HG03103 (cell line): ENCODE data around the gene CA5A.
A peak's percentile ranks its signal among the peaks of the same experiment; 100 is the strongest.

Experiments
- ATAC-seq: cut with Tn5 transposase; IDR thresholded peaks from one replicate; pipeline ENCODE4 v1.9.1; 2021; ENCODE audit warnings: low read depth; ENCODE audit not compliant: unreplicated experiment

The CA5A gene

GRCh38 chr16:87854907-87855683, 81.2 kb downstream of the CA5A start:
- no peak for ATAC-seq

GRCh38 chr16:87854053-87854906, 82.0 kb downstream of the CA5A start:
- ATAC-seq: no peak

- ATAC-seq: peak; percentile 46
These were observed 82.8 kb downstream of the CA5A start for GRCh38 chr16:87853411-87854052.

- ATAC-seq: no peak
These were observed 84.7 kb downstream of the CA5A start for GRCh38 chr16:87851601-87852000.

GRCh38 chr16:87851141-87851587, 85.2 kb downstream of the CA5A start:
- no peak for ATAC-seq

GRCh38 chr16:87850009-87851006, 86.0 kb downstream of the CA5A start:
- ATAC-seq: no peak

GRCh38 chr16:87849419-87850008, 86.8 kb downstream of the CA5A start:
- no peak for ATAC-seq

GRCh38 chr16:87848676-87849345, 87.5 kb downstream of the CA5A start:
- ATAC-seq: no peak

GRCh38 chr16:87847785-87848675, 88.3 kb downstream of the CA5A start:
- ATAC-seq: no peak

GRCh38 chr16:87847467-87847784, 88.9 kb downstream of the CA5A start:
- no peak for ATAC-seq

- ATAC-seq: no peak
These were observed 89.4 kb downstream of the CA5A start for GRCh38 chr16:87846705-87847466.

GRCh38 chr16:87845807-87846619, 90.3 kb downstream of the CA5A start:
- ATAC-seq: no peak

GRCh38 chr16:87845213-87845612, 91.1 kb downstream of the CA5A start:
- no peak for ATAC-seq

GRCh38 chr16:87844809-87845208, 91.5 kb downstream of the CA5A start:
- ATAC-seq: no peak

GRCh38 chr16:87844120-87844733, 92.1 kb downstream of the CA5A start:
- no peak for ATAC-seq

- no peak for ATAC-seq
These were observed 92.6 kb downstream of the CA5A start for GRCh38 chr16:87843678-87844105.
